Measurements from ENCODE around the gene COX7A2. TPM values are rescaled to one million over a fixed set of nuclear protein-coding genes. Genes with fewer than 3 reads are reported as not detected.

COX7A2 gene
- total and polyA plus RNA-seq, 10 of the 15 experiments (the other 5 are each of a cell fraction or from before 2014, with no cell fraction given): 199 to 1,834 (median 576) TPM

GRCh38 chr6:75209184-75209723, 34.3 kb downstream of the COX7A2 start (continued):
- TF ChIP-seq CTCF (IDR thresholded peaks at IDR 0.05 in 2 of 3, conservative IDR thresholded peaks at IDR 0.05 in 1 of 3; ENCODE audit: control insufficient read depth in 2 of 3, extremely low read depth in 1 of 3, insufficient read depth in 1 of 3, low read depth in 3 of 3, low read length in 3 of 3) (no peak), HCFC1 (IDR thresholded peaks at IDR 0.05; ENCODE audit: low read length) (no peak), KLF5 (IDR thresholded peaks at IDR 0.05; ENCODE audit: partially characterized antibody) (no peak)

- intact Hi-C loops (cut with micrococcal nuclease; ENCODE audit: unreplicated experiment) (loop anchor here (1.0 to 10.0 kb wide), 10 partner anchors 274 to 1531 kb away; no protein-coding TSS in a partner anchor), in situ Hi-C loops (cut with MboI) (loop anchor here (10.0 kb wide), 1 partner anchor 794 kb away; no protein-coding TSS in a partner anchor)
- Histone ChIP-seq H3K79me2 (ENCODE audit: control insufficient read depth, insufficient read depth, low read length) (no peaks in the 10 kb centered on the region), H4K20me1 (ENCODE audit: control insufficient read depth, insufficient read depth) (no peaks in the 10 kb centered on the region; the same call in 1 of the 2 replicates), H3K27ac (ENCODE audit: control insufficient read depth, insufficient read depth) (no peak overlapping the region), H3K9me3 (replicated peaks; ENCODE audit: control insufficient read depth, insufficient read depth, low read length) (no peaks in the 10 kb centered on the region), H3K4me3 (no peak overlapping the region), H3K4me2 (ENCODE audit: control insufficient read depth, insufficient read depth) (0 out of 2 replicates have a peak overlapping the region, but pooled peaks have one; percentile 5), H3K27me3 (replicated peaks in 1 of 2; ENCODE audit: control insufficient read depth in 2 of 2, insufficient read depth in 2 of 2, low read length in 1 of 2) (peaks cover 29% of the 10 kb centered on the region in 2 experiments), H3K36me3 (ENCODE audit: control insufficient read depth in 2 of 2, insufficient read depth in 2 of 2, low read length in 1 of 2) (no peaks in the 10 kb centered on the region), H3K9ac (ENCODE audit: control insufficient read depth, insufficient read depth, low read length) (no peak overlapping the region), H3K4me1 (ENCODE audit: control insufficient read depth, insufficient read depth, low read length) (no peaks in the 10 kb centered on the region), H2AFZ (ENCODE audit: control insufficient read depth, low read depth, low read length) (no peak overlapping the region)
- SMC1A ChIA-PET (ENCODE audit: uncharacterized antibody, unreplicated experiment): interaction anchor here (0.5 to 6.0 kb wide), 31 partner anchors 9 to 1470 kb away, joined by 3 to 64 read pairs (median 4); no protein-coding TSS in a partner anchor
- CTCF ChIA-PET: interaction anchor here (0.5 to 6.3 kb wide), 74 partner anchors 10 to 1880 kb away, joined by 3 to 95 read pairs (median 4); no protein-coding TSS in a partner anchor
- POLR2A ChIA-PET: interaction anchor here (0.7 to 0.9 kb wide), 2 partner anchors 36 to 799 kb away, joined by 3 read pairs; no protein-coding TSS in a partner anchor
- 2% methylated on average over 30 of the region's 33 CpGs for WGBS (ENCODE audit: insufficient coverage, insufficient replicate concordance, low lambda C conversion rate, missing lambda C conversion rate)
- RAD21 ChIA-PET (ENCODE audit: unreplicated experiment): interaction anchor here (0.6 to 4.8 kb wide), 32 partner anchors 9 to 1476 kb away, joined by 3 to 59 read pairs (median 4); no protein-coding TSS in a partner anchor
- BruUV-seq (replicated peaks): no TSS peak
- FAIRE-seq: peak; percentile 84
- peak; percentile 86 for ATAC-seq
- peak; percentile 23 for DNase-seq (ENCODE audit: low read depth, low spot score)
- TF ChIP-seq ZNF622 (IDR thresholded peaks at IDR 0.05): no peak
- 0 out of 4 replicates have a peak, but pooled peaks have one; percentile 17 to 35 for TF ChIP-seq IKZF2 (IDR thresholded peaks at IDR 0.05)
- TF ChIP-seq CREM (IDR thresholded peaks at IDR 0.05; ENCODE audit: low read depth): no peak
- TF ChIP-seq EZH2 (IDR thresholded peaks at IDR 0.05; ENCODE audit: borderline replicate concordance, control insufficient read depth, low read depth, low read length): 0 out of 2 replicates have a peak, but pooled peaks have one; percentile 49
- peak; percentile 73; the same call in 1 of the 2 replicates for TF ChIP-seq SMC3 (IDR thresholded peaks at IDR 0.05; ENCODE audit: borderline replicate concordance, low read length)
- peak; percentile 49 for TF ChIP-seq NR2C1 (IDR thresholded peaks at IDR 0.05)
- peak; percentile 6 for TF ChIP-seq ZZZ3 (IDR thresholded peaks at IDR 0.05; ENCODE audit: control insufficient read depth, insufficient read length, low read depth)
- TF ChIP-seq LARP7 (IDR thresholded peaks at IDR 0.05): 0 out of 2 replicates have a peak, but pooled peaks have one; percentile 35
- 0 out of 2 replicates have a peak, but pooled peaks have one; percentile 20 for TF ChIP-seq MTA2 (IDR thresholded peaks at IDR 0.05; ENCODE audit: low read depth)
- TF ChIP-seq MEF2B (IDR thresholded peaks at IDR 0.05; ENCODE audit: partially characterized antibody, poor library complexity, severe bottlenecking): peak; percentile 89
- TF ChIP-seq CEBPB (IDR thresholded peaks at IDR 0.05; ENCODE audit: borderline replicate concordance in 1 of 2, low read depth in 2 of 2, low read length in 2 of 2): no peak
- no peak for TF ChIP-seq POLR2A (IDR thresholded peaks at IDR 0.05; ENCODE audit: low read depth, low read length)
These were observed 35.1 kb downstream of the COX7A2 start for GRCh38 chr6:75208298-75209183.

Measured in GM12878 (cell line).